Measurements from ENCODE around the gene TOR1B. TPM values are rescaled to one million over a fixed set of nuclear protein-coding genes. Genes with fewer than 3 reads are reported as not detected.

TOR1B gene
- total RNA-seq, 2 experiments from 2014 or later, result 18.8 to 21.3 TPM

DNA sequence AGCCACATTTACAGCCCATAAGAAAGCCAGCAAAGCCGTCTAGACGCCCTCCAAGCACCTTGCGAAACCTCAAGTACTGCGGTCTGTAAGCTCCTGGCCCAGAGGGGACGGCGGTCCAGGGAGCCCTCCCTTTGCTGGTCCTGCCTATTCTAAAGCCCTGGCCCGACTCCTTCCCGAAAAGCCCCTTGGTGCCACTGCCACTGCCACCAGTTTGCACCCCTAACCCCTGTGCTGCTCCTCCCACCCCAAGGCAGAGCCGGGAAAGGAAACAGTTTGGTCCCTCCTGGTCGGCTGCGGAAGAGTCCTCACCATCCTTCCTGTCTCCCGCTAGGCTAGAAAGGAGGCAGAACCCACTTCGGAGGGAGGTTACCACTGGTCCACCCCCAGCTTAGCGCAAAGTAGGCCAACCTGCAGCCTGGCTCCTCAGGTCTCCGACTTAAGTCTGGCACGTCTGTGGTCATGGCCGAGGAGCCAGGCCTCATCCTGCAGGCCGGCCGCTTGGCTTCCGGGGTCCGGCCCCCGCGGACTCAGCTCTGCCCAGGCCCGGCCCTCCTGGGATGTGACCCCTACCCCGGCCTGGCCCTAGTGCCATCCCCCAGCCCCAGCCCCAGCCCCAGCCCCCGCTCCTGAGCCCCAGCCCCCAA is 20.0 kb downstream of the TOR1B start:
- peak overlapping the region; percentile 74 for H3K27ac Mint-ChIP-seq
- peaks cover 20% of the 10 kb centered on the region for H3K36me3 Mint-ChIP-seq (ENCODE audit: low read depth)
- CTCF ChIA-PET, result no interaction called here
- peak; percentile 54 for DNase-seq
- peaks cover 15% of the 10 kb centered on the region for H3K4me1 Mint-ChIP-seq (ENCODE audit: low read depth)
- intact Hi-C loops (cut with micrococcal nuclease), result loop anchor here (5.0 to 10.0 kb wide), 3 partner anchors 44 to 1478 kb away; partner anchors contain the start of gene SLC27A4
- peak overlapping the region; percentile 79 for H3K4me3 Mint-ChIP-seq
- no peaks in the 10 kb centered on the region for H3K27me3 Mint-ChIP-seq (ENCODE audit: low read depth)
- no peaks in the 10 kb centered on the region for H3K9me3 Mint-ChIP-seq

- CTCF ChIA-PET, result no interaction called here
- Mint-ChIP-seq H3K4me1 (ENCODE audit: low read depth) (peaks cover 15% of the 10 kb centered on the region), H3K27ac (peak overlapping the region; percentile 74), H3K9me3 (no peaks in the 10 kb centered on the region), H3K4me3 (peak overlapping the region; percentile 79), H3K27me3 (ENCODE audit: low read depth) (no peaks in the 10 kb centered on the region), H3K36me3 (ENCODE audit: low read depth) (peaks cover 21% of the 10 kb centered on the region)
- peak; percentile 19 for DNase-seq
- intact Hi-C loops (cut with micrococcal nuclease), result loop anchor here (5.0 to 10.0 kb wide), 3 partner anchors 44 to 1479 kb away; partner anchors contain the start of gene SLC27A4
Measured at GRCh38 chr9:129823542-129823934, 20.6 kb downstream of the TOR1B start.

- H3K36me3 Mint-ChIP-seq (ENCODE audit: low read depth), result peaks cover 15% of the 10 kb centered on the region
- peak within 1 kb of the TSS; percentile 77 for H3K27ac Mint-ChIP-seq
- H3K4me1 Mint-ChIP-seq (ENCODE audit: low read depth), result peaks cover 13% of the 10 kb centered on the region
- DNase-seq, result peak; percentile 96
- CTCF ChIA-PET, result no interaction called here
- peak within 1 kb of the TSS; percentile 79 for H3K4me3 Mint-ChIP-seq
- H3K9me3 Mint-ChIP-seq, result no peaks in the 10 kb centered on the region
- intact Hi-C loops (cut with micrococcal nuclease), result loop anchor here (1.0 to 10.0 kb wide), 4 partner anchors 11 to 1479 kb away; partner anchors contain the start of genes C9orf78, SLC27A4 and USP20
- no peaks in the 10 kb centered on the region for H3K27me3 Mint-ChIP-seq (ENCODE audit: low read depth)
Measured at GRCh38 chr9:129823935-129824601, 21.1 kb downstream of the TOR1B start, which contains the start of gene TOR1A. Gene TOR1A (minus strand): TSS chr9:129824136. CDS start chr9:129824085, 51 bp downstream.

GRCh38 chr9:129826344-129826743 is 23.4 kb downstream of the TOR1B start:
- CTCF ChIA-PET, result no interaction called here
- no peaks in the 10 kb centered on the region for H3K9me3 Mint-ChIP-seq
- peaks cover 12% of the 10 kb centered on the region for H3K4me1 Mint-ChIP-seq (ENCODE audit: low read depth)
- H3K27me3 Mint-ChIP-seq (ENCODE audit: low read depth), result no peaks in the 10 kb centered on the region
- peaks cover 27% of the 10 kb centered on the region for H3K36me3 Mint-ChIP-seq (ENCODE audit: low read depth)
- no peak for DNase-seq
- no peak overlapping the region for H3K4me3 Mint-ChIP-seq
- H3K27ac Mint-ChIP-seq, result no peak overlapping the region
- intact Hi-C loops (cut with micrococcal nuclease), result loop anchor here (10.0 kb wide), 1 partner anchor 1482 kb away; the partner anchor contains the start of gene SLC27A4

DNA sequence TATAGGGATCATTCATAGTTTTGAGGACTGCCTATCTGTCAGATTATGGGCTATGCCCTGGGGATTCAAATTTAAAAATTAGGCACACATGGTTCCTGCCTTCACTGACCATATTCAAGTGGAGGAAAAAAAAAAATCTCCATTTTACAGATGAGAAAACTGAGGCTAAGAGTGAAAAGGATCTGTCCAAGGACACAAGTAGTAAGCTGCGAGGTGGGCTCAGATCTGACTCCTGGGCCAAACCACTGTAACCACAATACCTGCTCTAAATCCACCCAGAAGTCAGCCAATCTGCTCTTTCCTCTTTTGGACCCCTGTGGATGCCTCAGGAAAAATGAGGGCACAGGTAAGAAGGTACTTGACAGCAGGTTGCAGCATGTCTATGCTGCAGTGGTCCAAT is 23.8 kb downstream of the TOR1B start:
- no peaks in the 10 kb centered on the region for H3K27me3 Mint-ChIP-seq (ENCODE audit: low read depth)
- H3K27ac Mint-ChIP-seq, result no peak overlapping the region
- H3K9me3 Mint-ChIP-seq, result no peaks in the 10 kb centered on the region
- intact Hi-C loops (cut with micrococcal nuclease), result loop anchor here (10.0 kb wide), 1 partner anchor 1482 kb away; the partner anchor contains the start of gene SLC27A4
- H3K36me3 Mint-ChIP-seq (ENCODE audit: low read depth), result peaks cover 28% of the 10 kb centered on the region
- H3K4me1 Mint-ChIP-seq (ENCODE audit: low read depth), result peaks cover 12% of the 10 kb centered on the region
- CTCF ChIA-PET, result interaction anchor here (0.7 kb wide), 1 partner anchor 24 kb away, joined by 5 read pairs; no protein-coding TSS in a partner anchor
- H3K4me3 Mint-ChIP-seq, result no peak overlapping the region
- DNase-seq, result no peak

DNA sequence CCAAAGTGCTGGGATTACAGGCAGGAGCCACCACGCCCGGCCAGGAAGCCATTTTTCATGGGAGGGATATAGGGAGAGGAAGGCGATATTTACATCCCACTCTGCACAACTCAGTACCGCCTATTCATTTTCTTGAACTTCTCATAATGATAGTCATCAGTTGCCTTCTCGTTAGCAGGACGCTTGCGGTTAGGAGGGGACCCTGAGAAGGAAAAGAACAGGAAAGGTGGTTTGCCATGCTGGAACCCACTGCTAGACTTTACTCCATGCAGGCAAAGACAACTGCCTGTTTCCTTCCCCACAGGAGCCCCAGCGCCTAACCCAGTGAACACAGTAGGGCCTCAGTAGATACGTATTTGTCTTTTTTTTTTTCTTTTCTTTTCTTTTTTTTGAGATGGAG is 25.1 kb downstream of the TOR1B start:
- H3K4me1 Mint-ChIP-seq (ENCODE audit: low read depth), result peaks cover 3% of the 10 kb centered on the region
- peaks cover 21% of the 10 kb centered on the region for H3K36me3 Mint-ChIP-seq (ENCODE audit: low read depth)
- no peak overlapping the region for H3K4me3 Mint-ChIP-seq
- H3K9me3 Mint-ChIP-seq, result no peaks in the 10 kb centered on the region
- intact Hi-C loops (cut with micrococcal nuclease), result loop anchor here (10.0 kb wide), 1 partner anchor 1483 kb away; the partner anchor contains the start of gene SLC27A4
- no peaks in the 10 kb centered on the region for H3K27me3 Mint-ChIP-seq (ENCODE audit: low read depth)
- CTCF ChIA-PET, result no interaction called here
- peak overlapping the region; percentile 63 for H3K27ac Mint-ChIP-seq
- DNase-seq, result no peak

- H3K4me1 Mint-ChIP-seq (ENCODE audit: low read depth), result peaks cover 11% of the 10 kb centered on the region
- H3K27ac Mint-ChIP-seq, result no peak overlapping the region
- H3K27me3 Mint-ChIP-seq (ENCODE audit: low read depth), result no peaks in the 10 kb centered on the region
- intact Hi-C loops (cut with micrococcal nuclease), result loop anchor here (10.0 kb wide), 1 partner anchor 1484 kb away; the partner anchor contains the start of gene SLC27A4
- H3K36me3 Mint-ChIP-seq (ENCODE audit: low read depth), result peaks cover 24% of the 10 kb centered on the region
- no peaks in the 10 kb centered on the region for H3K9me3 Mint-ChIP-seq
- CTCF ChIA-PET, result no interaction called here
- H3K4me3 Mint-ChIP-seq, result no peak overlapping the region
- DNase-seq, result no peak
Measured at GRCh38 chr9:129828969-129829368, 26.0 kb downstream of the TOR1B start.

DNA sequence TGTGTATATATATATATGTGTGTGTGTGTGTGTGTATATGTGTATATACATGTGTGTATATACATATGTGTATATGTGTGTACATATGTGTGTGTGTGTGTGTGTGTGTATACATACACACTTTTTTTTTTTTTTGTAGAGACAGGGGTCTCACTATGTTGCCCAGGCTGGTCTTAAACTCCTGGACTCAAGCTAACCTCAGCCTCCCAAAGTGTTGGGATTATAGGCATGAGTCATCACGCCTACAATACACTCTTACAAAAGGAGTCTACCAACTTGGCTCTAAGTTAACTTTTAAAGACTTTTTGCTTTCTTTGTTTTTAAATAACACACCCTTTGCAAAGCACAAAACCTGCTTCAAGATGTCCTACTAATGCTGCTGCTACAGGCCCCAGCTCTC is 30.0 kb downstream of the TOR1B start:
- no peak for DNase-seq
- Mint-ChIP-seq H3K27ac (peak overlapping the region; percentile 25), H3K27me3 (ENCODE audit: low read depth) (no peaks in the 10 kb centered on the region), H3K4me1 (ENCODE audit: low read depth) (peaks cover 34% of the 10 kb centered on the region), H3K9me3 (no peaks in the 10 kb centered on the region), H3K36me3 (ENCODE audit: low read depth) (peaks cover 25% of the 10 kb centered on the region), H3K4me3 (peak overlapping the region; percentile 53)
- CTCF ChIA-PET, result no interaction called here
- intact Hi-C loops (cut with micrococcal nuclease), result loop anchor here (10.0 kb wide), 1 partner anchor 1442 kb away; the partner anchor contains the start of gene FAM78A

DNA sequence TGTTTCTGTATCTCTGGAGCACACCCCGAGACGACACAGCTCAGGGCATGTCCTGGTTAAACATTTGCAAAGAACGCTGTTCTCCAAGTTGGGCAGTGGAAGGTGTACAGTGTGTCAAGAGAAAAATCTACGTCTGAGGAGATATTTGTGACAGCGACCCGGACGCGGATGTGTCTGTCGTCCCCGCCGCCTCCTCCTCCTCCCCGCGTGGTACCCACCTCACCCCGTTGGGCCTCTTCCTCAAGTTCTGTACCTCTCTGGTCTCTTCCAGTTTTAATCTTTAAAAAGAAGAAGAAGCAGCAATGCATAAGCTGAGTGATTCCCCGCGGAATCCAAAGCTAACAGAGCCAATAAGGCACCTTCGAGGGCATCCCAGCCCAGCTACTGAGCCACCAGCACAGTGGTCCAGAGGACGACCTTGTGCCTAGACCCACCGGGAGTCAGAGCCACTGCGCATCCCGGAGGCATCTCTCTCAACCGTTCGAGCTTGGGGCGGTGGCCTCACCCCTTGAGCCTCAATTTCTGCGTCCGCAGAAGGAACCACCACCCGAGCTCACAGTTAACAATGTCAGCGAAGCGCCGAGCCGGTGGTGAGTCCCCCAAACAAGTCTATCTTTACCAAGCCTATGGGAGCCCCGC is 31.6 kb downstream of the TOR1B start:
- Mint-ChIP-seq H3K4me3 (peak overlapping the region; percentile 97), H3K9me3 (no peaks in the 10 kb centered on the region), H3K36me3 (ENCODE audit: low read depth) (peaks cover 18% of the 10 kb centered on the region), H3K4me1 (ENCODE audit: low read depth) (peaks cover 50% of the 10 kb centered on the region), H3K27ac (peak overlapping the region; percentile 93), H3K27me3 (ENCODE audit: low read depth) (no peaks in the 10 kb centered on the region)
- intact Hi-C loops (cut with micrococcal nuclease), result loop anchor here (1.0 to 10.0 kb wide), 6 partner anchors 10 to 1440 kb away; partner anchors contain the start of genes EXOSC2, FAM78A, TOR1A and TOR1B
- CTCF ChIA-PET, result interaction anchor here (0.6 to 0.9 kb wide), 2 partner anchors 51 to 68 kb away, joined by 3 read pairs; no protein-coding TSS in a partner anchor
- peak; percentile 53 for DNase-seq

GRCh38 chr9:129835128-129835859 is 32.3 kb downstream of the TOR1B start, which contains the start of the genes C9orf78 and USP20:
Gene C9orf78 (minus strand): TSS chr9:129835275. CDS start chr9:129835221, 54 bp downstream.
Gene USP20 (plus strand): TSS chr9:129835458. CDS start chr9:129852556, 17,098 bp downstream.
- DNase-seq, result peak; percentile 97
- intact Hi-C loops (cut with micrococcal nuclease), result loop anchor here (1.0 to 10.0 kb wide), 6 partner anchors 11 to 1440 kb away; partner anchors contain the start of genes EXOSC2, FAM78A, TOR1A and TOR1B
- H3K27ac Mint-ChIP-seq, result peak within 1 kb of the TSS; percentile 94
- peaks cover 13% of the 10 kb centered on the region for H3K36me3 Mint-ChIP-seq (ENCODE audit: low read depth)
- H3K4me1 Mint-ChIP-seq (ENCODE audit: low read depth), result peaks cover 57% of the 10 kb centered on the region
- peak within 1 kb of the TSS; percentile 97 for H3K4me3 Mint-ChIP-seq
- no peaks in the 10 kb centered on the region for H3K9me3 Mint-ChIP-seq
- H3K27me3 Mint-ChIP-seq (ENCODE audit: low read depth), result no peaks in the 10 kb centered on the region
- CTCF ChIA-PET, result interaction anchor here (0.6 to 0.9 kb wide), 2 partner anchors 50 to 69 kb away, joined by 3 read pairs; no protein-coding TSS in a partner anchor

GRCh38 chr9:129835860-129836223 is 32.9 kb downstream of the TOR1B start:
- no peaks in the 10 kb centered on the region for H3K9me3 Mint-ChIP-seq
- peaks cover 61% of the 10 kb centered on the region for H3K4me1 Mint-ChIP-seq (ENCODE audit: low read depth)
- peak; percentile 37 for DNase-seq
- H3K27ac Mint-ChIP-seq, result peak overlapping the region; percentile 94
- no peaks in the 10 kb centered on the region for H3K27me3 Mint-ChIP-seq (ENCODE audit: low read depth)
- peak overlapping the region; percentile 92 for H3K4me3 Mint-ChIP-seq
- peaks cover 10% of the 10 kb centered on the region for H3K36me3 Mint-ChIP-seq (ENCODE audit: low read depth)
- CTCF ChIA-PET, result no interaction called here
- intact Hi-C loops (cut with micrococcal nuclease), result loop anchor here (1.0 to 10.0 kb wide), 6 partner anchors 12 to 1439 kb away; partner anchors contain the start of genes EXOSC2, FAM78A, TOR1A and TOR1B
